Measurements from ENCODE around the gene KLK11.

KLK11 gene

DNA sequence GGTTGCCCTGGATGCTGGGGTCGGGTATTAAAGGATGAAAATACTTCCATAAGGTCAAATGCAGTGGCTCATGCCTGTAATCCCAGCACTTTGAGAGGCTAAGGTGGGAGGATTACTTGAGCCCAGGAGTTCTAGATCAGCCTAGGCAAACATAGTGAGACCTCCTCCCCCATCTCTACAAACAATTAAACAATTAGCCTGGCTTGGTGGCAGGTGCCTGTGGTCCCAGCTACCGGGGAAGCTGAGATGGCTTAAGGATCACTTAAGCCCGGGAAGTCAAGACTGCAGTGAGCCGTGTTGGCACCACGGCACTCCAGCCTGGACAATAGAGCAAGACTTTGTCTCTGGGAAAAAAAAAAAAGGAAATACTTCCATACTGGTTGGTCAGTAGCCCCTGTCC lies 1.5 kb downstream of the KLK11 start:
- no peaks in the 10 kb centered on the region for H4K20me1 ChIP-seq (ENCODE audit: insufficient read depth, low read length)
- no peak for ATAC-seq (ENCODE audit: insufficient read depth, low read depth)
- H3K27me3 ChIP-seq (ENCODE audit: insufficient read depth, low read length, poor library complexity), result peaks cover 10% of the 10 kb centered on the region
- no peak overlapping the region for H3K27ac ChIP-seq (ENCODE audit: low read length)
- H3K36me3 ChIP-seq (ENCODE audit: insufficient read depth, low read length), result no peaks in the 10 kb centered on the region
- no peaks in the 10 kb centered on the region for H3K9me3 ChIP-seq (ENCODE audit: insufficient read depth, low read length, severe bottlenecking)
- no peak for DNase-seq
- no peaks in the 10 kb centered on the region for H3K4me1 ChIP-seq (ENCODE audit: insufficient read depth, low read length)
- TF ChIP-seq, protein P1, sequence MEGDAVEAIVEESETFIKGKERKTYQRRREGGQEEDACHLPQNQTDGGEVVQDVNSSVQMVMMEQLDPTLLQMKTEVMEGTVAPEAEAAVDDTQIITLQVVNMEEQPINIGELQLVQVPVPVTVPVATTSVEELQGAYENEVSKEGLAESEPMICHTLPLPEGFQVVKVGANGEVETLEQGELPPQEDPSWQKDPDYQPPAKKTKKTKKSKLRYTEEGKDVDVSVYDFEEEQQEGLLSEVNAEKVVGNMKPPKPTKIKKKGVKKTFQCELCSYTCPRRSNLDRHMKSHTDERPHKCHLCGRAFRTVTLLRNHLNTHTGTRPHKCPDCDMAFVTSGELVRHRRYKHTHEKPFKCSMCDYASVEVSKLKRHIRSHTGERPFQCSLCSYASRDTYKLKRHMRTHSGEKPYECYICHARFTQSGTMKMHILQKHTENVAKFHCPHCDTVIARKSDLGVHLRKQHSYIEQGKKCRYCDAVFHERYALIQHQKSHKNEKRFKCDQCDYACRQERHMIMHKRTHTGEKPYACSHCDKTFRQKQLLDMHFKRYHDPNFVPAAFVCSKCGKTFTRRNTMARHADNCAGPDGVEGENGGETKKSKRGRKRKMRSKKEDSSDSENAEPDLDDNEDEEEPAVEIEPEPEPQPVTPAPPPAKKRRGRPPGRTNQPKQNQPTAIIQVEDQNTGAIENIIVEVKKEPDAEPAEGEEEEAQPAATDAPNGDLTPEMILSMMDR (IDR thresholded peaks at IDR 0.05; ENCODE audit: borderline replicate concordance, extremely low read depth, low read length, poor library complexity, severe bottlenecking), result no peak
- no peak for TF ChIP-seq EZH2 (IDR thresholded peaks at IDR 0.05; ENCODE audit: borderline replicate concordance, low read depth, low read length, severe bottlenecking)
- no peak overlapping the region for H3K4me2 ChIP-seq (ENCODE audit: insufficient read depth, low read length)
- no peak overlapping the region for H2AFZ ChIP-seq (ENCODE audit: low read depth, low read length)
- no peak overlapping the region for H3K9ac ChIP-seq (ENCODE audit: low read depth, low read length)
- H3K79me2 ChIP-seq (ENCODE audit: insufficient read depth, low read length), result no peaks in the 10 kb centered on the region
- H3K4me3 ChIP-seq (ENCODE audit: low read depth in 1 of 2, low read length in 2 of 2), result no peak overlapping the region

GRCh38 chr19:51023946-51024345 lies 2.5 kb downstream of the KLK11 start:
- DNase-seq (no peak), ATAC-seq (ENCODE audit: insufficient read depth, low read depth) (no peak)
- no peak overlapping the region for H3K9ac ChIP-seq (ENCODE audit: low read depth, low read length)
- no peaks in the 10 kb centered on the region for H3K4me1 ChIP-seq (ENCODE audit: insufficient read depth, low read length)
- H3K79me2 ChIP-seq (ENCODE audit: insufficient read depth, low read length), result no peaks in the 10 kb centered on the region
- H3K36me3 ChIP-seq (ENCODE audit: insufficient read depth, low read length), result no peaks in the 10 kb centered on the region
- no peak overlapping the region for H3K27ac ChIP-seq (ENCODE audit: low read length)
- peaks cover 10% of the 10 kb centered on the region for H3K27me3 ChIP-seq (ENCODE audit: insufficient read depth, low read length, poor library complexity)
- H3K4me2 ChIP-seq (ENCODE audit: insufficient read depth, low read length), result no peak overlapping the region
- H3K4me3 ChIP-seq (ENCODE audit: low read depth in 1 of 2, low read length in 2 of 2), result no peak overlapping the region
- TF ChIP-seq, protein P1 (IDR thresholded peaks at IDR 0.05; ENCODE audit: borderline replicate concordance, extremely low read depth, low read length, poor library complexity, severe bottlenecking), result no peak
- TF ChIP-seq EZH2 (IDR thresholded peaks at IDR 0.05; ENCODE audit: borderline replicate concordance, low read depth, low read length, severe bottlenecking), result no peak
- no peak overlapping the region for H2AFZ ChIP-seq (ENCODE audit: low read depth, low read length)
- H3K9me3 ChIP-seq (ENCODE audit: insufficient read depth, low read length, severe bottlenecking), result no peaks in the 10 kb centered on the region
- H4K20me1 ChIP-seq (ENCODE audit: insufficient read depth, low read length), result no peaks in the 10 kb centered on the region

DNA sequence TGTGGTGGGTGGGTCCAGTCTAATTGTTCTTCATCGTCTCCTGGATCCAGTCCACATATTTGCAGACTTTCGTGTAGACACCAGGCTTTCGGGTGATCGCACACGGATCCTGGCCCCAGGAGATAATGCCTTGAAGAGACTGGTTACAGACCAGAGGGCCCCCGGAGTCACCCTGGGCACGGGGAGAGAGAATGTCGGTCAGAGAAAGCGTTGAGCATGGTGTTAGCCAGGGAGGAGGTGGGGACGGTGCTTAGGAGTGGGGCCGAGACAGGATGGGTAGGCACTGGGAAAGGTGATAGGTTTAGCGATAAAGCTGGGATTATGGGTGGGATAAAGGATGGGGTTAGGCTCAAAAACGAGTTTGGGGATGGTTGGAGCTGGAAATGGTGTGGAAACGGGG lies 3.9 kb downstream of the KLK11 start:
- TF ChIP-seq, protein P1 (IDR thresholded peaks at IDR 0.05; ENCODE audit: borderline replicate concordance, extremely low read depth, low read length, poor library complexity, severe bottlenecking), result no peak
- no peak for TF ChIP-seq EZH2 (IDR thresholded peaks at IDR 0.05; ENCODE audit: borderline replicate concordance, low read depth, low read length, severe bottlenecking)
- Histone ChIP-seq H4K20me1 (ENCODE audit: insufficient read depth, low read length) (no peaks in the 10 kb centered on the region), H3K9ac (ENCODE audit: low read depth, low read length) (no peak overlapping the region), H3K4me3 (ENCODE audit: low read depth in 1 of 2, low read length in 2 of 2) (no peak overlapping the region), H3K27ac (ENCODE audit: low read length) (no peak overlapping the region), H2AFZ (ENCODE audit: low read depth, low read length) (no peak overlapping the region), H3K4me1 (ENCODE audit: insufficient read depth, low read length) (no peaks in the 10 kb centered on the region), H3K27me3 (ENCODE audit: insufficient read depth, low read length, poor library complexity) (peaks cover 10% of the 10 kb centered on the region), H3K9me3 (ENCODE audit: insufficient read depth, low read length, severe bottlenecking) (no peaks in the 10 kb centered on the region), H3K36me3 (ENCODE audit: insufficient read depth, low read length) (no peaks in the 10 kb centered on the region), H3K4me2 (ENCODE audit: insufficient read depth, low read length) (no peak overlapping the region), H3K79me2 (ENCODE audit: insufficient read depth, low read length) (no peaks in the 10 kb centered on the region)
- DNase-seq (no peak), ATAC-seq (ENCODE audit: insufficient read depth, low read depth) (no peak)
